SK-N-MC (cell line): ENCODE results near the gene SLC22A13.

Experiments used
- EZH2 ChIP-seq: fragments of 200-600 bp; sonication (generic); IDR thresholded peaks from one replicate; pipeline ENCODE4 v1.6.1; 2017; ENCODE audit warnings: antibody characterized with exemption
- POLR2AphosphoS5 ChIP-seq: IDR thresholded peaks from 2 replicates; pipeline ENCODE4 v1.6.1; 2012; ENCODE audit warnings: mild to moderate bottlenecking, low read depth, low read length, borderline replicate concordance

DNA sequence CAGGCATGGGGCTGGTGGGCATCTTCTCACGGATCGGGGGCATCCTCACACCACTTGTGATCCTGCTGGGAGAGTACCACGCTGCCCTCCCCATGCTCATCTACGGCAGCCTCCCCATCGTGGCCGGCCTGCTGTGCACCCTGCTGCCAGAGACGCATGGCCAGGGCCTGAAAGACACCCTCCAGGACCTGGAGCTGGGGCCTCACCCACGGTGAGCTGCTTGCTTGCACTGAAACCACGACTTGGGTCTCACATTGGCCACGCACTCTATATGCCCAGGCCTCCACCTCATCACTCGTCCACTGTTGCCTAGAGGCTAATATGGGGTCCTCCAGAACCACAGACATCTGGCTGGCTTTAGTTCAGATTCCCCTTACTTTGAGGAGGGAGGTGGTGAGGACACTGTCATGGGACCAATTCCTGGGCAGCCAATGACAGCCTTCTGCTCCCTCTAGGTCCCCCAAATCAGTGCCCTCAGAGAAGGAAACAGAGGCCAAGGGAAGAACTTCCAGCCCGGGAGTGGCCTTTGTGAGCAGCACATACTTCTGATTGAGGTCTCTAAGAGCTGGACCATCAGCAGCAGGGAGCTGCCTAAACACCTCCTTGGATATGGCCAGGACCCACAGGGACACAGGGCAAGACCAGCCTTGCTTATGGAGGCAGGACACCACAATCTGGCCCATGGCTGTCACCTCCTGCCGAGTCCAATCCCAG lies 11.5 kb downstream of the SLC22A13 start:
- no peak for TF ChIP-seq EZH2
- no peak for TF ChIP-seq POLR2AphosphoS5
